Bone marrow (tissue), 2 donors: ENCODE measurements around the gene UBA3.

Experiments
- DNase-seq, 2 donors: peaks; one replicate each; lab custom pipeline; 2025; lab: John Stamatoyannopoulos, UW

The UBA3 gene

GRCh38 chr3:69011096-69011730, 69.0 kb downstream of the UBA3 start:
- DNase-seq, result no peak

- DNase-seq, result no peak
Measured at GRCh38 chr3:69009559-69010410, 70.4 kb downstream of the UBA3 start.

- no peak for DNase-seq
Measured at GRCh38 chr3:69008980-69009379, 71.2 kb downstream of the UBA3 start.

- DNase-seq, result no peak
Measured at GRCh38 chr3:69005791-69006482, 74.2 kb downstream of the UBA3 start.

DNA sequence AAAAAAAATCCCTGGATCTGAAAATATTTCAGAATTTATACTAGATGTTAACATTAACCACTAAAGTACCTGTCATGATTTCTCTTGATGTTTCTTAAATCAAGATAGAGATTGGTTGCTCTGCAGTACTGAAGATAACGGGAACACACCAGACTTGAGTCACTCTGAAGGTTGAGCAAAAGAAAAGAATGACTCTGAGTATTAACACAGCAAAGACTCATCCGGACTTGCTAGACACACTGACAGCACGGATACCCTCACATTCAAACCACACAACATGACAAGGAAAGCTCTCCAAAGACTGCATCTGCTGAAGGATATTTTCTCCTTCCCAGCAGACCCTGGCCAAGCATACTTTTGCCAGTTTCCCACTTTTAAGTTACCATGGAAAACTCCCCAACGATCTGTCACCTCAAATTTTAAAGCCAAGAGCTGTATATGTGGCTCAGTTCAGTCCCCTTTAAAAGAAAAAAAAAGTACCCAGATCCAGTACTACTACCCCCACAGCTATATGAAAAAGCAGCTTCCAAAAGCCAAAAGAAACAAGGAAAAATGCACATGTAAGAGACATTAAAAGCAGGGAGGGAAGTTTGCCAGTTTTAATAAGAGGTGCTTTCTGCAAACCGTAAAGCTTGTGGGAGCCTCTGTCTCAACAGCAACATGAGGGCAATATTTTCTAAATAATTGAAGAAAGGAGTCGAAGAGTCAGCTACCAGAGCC, 74.9 kb downstream of the UBA3 start:
- no peak for DNase-seq
